Right lobe of liver (tissue), 4 donors: ENCODE data around the gene SLC50A1.

Experiments used
- CTCF ChIP-seq, 4 donors: fragments of 200-600 bp in 3 of 4; fragments of 450-650 bp in 1 of 4; IDR thresholded peaks; one replicate each; pipeline versions ENCODE4 v1.5.1 to v1.8.0; 2016 to 2022; ENCODE audit warnings: antibody characterized with exemption in 4 of 4, mild to moderate bottlenecking in 2 of 4
- POLR2A ChIP-seq: fragments of 450-650 bp; IDR thresholded peaks from one replicate; pipeline ENCODE4 v1.6.1; 2017; ENCODE audit warnings: antibody characterized with exemption, mild to moderate bottlenecking
- donor health status: DM: no; HTN: no; CAD: no.
- donor health status: DM: no; HTN: no; CAD: no.
- donor health status: DM: no; HTN: yes; CAD: no.

GRCh38 chr1:155117610-155118009 is 18.0 kb upstream of the SLC50A1 start:
- TF ChIP-seq CTCF (IDR thresholded peaks at IDR 0.05) (no peak), POLR2A (no peak)
